ENCODE results near the gene EVL. TPM values are rescaled to one million over a fixed set of nuclear protein-coding genes. Genes with fewer than 3 reads are reported as not detected.
A peak's percentile ranks its signal among the peaks of the same experiment; 100 is the strongest.

The EVL gene
- polyA plus RNA-seq, 2 of the 4 experiments (the other 2 are of a cell fraction) = 14.8 to 32.9 TPM

DNA sequence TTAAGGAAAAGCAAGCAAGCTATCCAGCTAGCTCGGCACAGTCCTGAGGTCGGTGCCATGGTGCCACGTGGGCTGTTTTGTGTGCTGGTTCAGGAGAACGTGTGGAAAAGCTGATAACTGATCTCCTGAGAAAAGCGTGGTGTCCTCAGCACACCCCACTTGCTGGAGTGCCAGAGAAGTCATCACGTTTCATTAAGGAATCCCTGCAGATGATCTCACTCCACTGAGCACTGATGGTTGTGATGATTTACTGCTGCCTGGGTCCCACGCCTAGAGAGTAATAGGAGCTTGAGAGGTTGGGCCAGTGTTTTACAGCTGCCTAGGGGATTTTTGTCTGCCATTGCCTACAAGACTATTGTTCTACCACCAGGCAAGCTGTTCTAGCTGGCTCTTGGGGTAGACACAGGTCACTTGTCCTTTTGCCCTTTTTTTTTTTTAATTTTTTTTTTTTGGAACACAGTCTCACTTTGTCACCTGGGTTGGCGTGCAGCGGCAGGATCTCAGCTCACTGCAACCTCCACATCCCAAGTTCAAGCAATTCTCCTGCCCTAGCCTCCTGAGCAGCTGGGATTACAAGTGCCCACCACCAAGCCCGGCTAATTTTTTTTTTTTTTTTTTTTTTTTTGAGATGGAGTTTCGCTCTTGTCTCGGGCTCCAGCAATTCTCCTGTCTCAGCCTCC, 42.3 kb upstream of the EVL start:
- ChIA-PET CTCF (interaction anchor here (0.5 to 2.3 kb wide), 6 partner anchors 11 to 86 kb away, joined by 3 to 10 read pairs (median 6); no protein-coding TSS in a partner anchor), POLR2A (no interaction called here)
- ATAC-seq = no peak
- Histone ChIP-seq H3K27ac (peak overlapping the region in 1 of 2 experiments; percentile 27; a peak in 2 of 6 replicates), H3K4me1 (peaks cover 42% of the 10 kb centered on the region), H3K9me3 (no peaks in the 10 kb centered on the region), H3K4me3 (no peak overlapping the region), H3K4me2 (no peak overlapping the region)
- no peak for FAIRE-seq
- 87% methylated on average over 11 of the region's 12 CpGs for WGBS (ENCODE audit: missing lambda C conversion rate)
- TF ChIP-seq TFCP2L1 (CRISPR knock-in tag; IDR thresholded peaks at IDR 0.05) = no peak
- TF ChIP-seq EHF (CRISPR knock-in tag; IDR thresholded peaks at IDR 0.05) = no peak
- TF ChIP-seq JUNB (IDR thresholded peaks at IDR 0.05) = no peak
- TF ChIP-seq, protein P1, sequence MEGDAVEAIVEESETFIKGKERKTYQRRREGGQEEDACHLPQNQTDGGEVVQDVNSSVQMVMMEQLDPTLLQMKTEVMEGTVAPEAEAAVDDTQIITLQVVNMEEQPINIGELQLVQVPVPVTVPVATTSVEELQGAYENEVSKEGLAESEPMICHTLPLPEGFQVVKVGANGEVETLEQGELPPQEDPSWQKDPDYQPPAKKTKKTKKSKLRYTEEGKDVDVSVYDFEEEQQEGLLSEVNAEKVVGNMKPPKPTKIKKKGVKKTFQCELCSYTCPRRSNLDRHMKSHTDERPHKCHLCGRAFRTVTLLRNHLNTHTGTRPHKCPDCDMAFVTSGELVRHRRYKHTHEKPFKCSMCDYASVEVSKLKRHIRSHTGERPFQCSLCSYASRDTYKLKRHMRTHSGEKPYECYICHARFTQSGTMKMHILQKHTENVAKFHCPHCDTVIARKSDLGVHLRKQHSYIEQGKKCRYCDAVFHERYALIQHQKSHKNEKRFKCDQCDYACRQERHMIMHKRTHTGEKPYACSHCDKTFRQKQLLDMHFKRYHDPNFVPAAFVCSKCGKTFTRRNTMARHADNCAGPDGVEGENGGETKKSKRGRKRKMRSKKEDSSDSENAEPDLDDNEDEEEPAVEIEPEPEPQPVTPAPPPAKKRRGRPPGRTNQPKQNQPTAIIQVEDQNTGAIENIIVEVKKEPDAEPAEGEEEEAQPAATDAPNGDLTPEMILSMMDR (IDR thresholded peaks at IDR 0.05) = no peak
- no peak for TF ChIP-seq HOXB5 (CRISPR knock-in tag; IDR thresholded peaks at IDR 0.05)
- no peak for TF ChIP-seq FOXS1 (CRISPR knock-in tag; IDR thresholded peaks at IDR 0.05)
- TF ChIP-seq KDM1A (IDR thresholded peaks at IDR 0.05; ENCODE audit: low read depth) = no peak
- TF ChIP-seq EHMT2 (IDR thresholded peaks at IDR 0.05; ENCODE audit: low read depth) = no peak
- DNase-seq (ENCODE audit: low read depth in 1 of 2, low spot score in 1 of 2) = no peak

DNA sequence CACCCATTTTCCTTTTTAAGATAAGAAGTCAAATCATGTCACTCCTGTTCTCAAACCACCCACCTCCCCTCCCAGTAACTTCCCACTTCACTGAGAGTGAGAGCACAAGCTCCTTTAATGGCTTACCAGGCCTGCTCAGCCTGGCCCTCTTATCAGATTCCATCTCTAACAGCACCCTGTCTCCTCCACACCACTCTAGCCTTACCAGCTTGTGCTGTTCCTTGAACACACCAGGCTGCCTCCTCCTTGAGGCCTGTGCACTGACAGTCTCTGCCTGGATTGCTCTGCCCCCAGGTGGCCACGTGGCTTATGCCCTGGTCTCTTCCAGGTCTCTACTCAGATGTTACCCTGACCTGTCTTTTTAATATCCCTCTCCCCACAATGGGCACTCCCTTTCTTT, 40.1 kb upstream of the EVL start:
- H3K4me3 ChIP-seq = no peak overlapping the region
- DNase-seq (ENCODE audit: low read depth in 1 of 2, low spot score in 1 of 2) (peak; percentile 49 to 73), ATAC-seq (peak; percentile 94 to 95), FAIRE-seq (no peak)
- 11% methylated on average over 1 of the region's 1 CpG for WGBS (ENCODE audit: missing lambda C conversion rate)
- H3K4me2 ChIP-seq = peak overlapping the region; percentile 11; the same call in 1 of the 3 replicates
- peak overlapping the region; percentile 45 to 67; a peak in 4 of 6 replicates for H3K27ac ChIP-seq
- POLR2A ChIA-PET = interaction anchor here (0.6 kb wide), 1 partner anchor 289 kb away, joined by 5 read pairs; no protein-coding TSS in a partner anchor
- H3K4me1 ChIP-seq = peaks cover 41% of the 10 kb centered on the region
- CTCF ChIA-PET = interaction anchor here (0.7 to 3.9 kb wide), 26 partner anchors 8 to 266 kb away, joined by 3 to 73 read pairs (median 4); no protein-coding TSS in a partner anchor
- no peaks in the 10 kb centered on the region for H3K9me3 ChIP-seq
- TF ChIP-seq SMC3 (IDR thresholded peaks at IDR 0.05) = peak; percentile 69
- TF ChIP-seq, protein P1 (IDR thresholded peaks at IDR 0.05) = peak; percentile 62
- no peak for TF ChIP-seq CHD2 (IDR thresholded peaks at IDR 0.05; ENCODE audit: low read length, partially characterized antibody)
- no peak for TF ChIP-seq NFE2L2 (conservative IDR thresholded peaks at IDR 0.05; ENCODE audit: low read length)
- no peak for TF ChIP-seq TFCP2L1 (CRISPR knock-in tag; IDR thresholded peaks at IDR 0.05)
- TF ChIP-seq, protein P2, sequence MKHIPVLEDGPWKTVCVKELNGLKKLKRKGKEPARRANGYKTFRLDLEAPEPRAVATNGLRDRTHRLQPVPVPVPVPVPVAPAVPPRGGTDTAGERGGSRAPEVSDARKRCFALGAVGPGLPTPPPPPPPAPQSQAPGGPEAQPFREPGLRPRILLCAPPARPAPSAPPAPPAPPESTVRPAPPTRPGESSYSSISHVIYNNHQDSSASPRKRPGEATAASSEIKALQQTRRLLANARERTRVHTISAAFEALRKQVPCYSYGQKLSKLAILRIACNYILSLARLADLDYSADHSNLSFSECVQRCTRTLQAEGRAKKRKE (CRISPR knock-in tag; IDR thresholded peaks at IDR 0.05; ENCODE audit: low read depth) = no peak
- TF ChIP-seq MAFK (IDR thresholded peaks at IDR 0.05; ENCODE audit: partially characterized antibody) = no peak
- TF ChIP-seq, protein P3, sequence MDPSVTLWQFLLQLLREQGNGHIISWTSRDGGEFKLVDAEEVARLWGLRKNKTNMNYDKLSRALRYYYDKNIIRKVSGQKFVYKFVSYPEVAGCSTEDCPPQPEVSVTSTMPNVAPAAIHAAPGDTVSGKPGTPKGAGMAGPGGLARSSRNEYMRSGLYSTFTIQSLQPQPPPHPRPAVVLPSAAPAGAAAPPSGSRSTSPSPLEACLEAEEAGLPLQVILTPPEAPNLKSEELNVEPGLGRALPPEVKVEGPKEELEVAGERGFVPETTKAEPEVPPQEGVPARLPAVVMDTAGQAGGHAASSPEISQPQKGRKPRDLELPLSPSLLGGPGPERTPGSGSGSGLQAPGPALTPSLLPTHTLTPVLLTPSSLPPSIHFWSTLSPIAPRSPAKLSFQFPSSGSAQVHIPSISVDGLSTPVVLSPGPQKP (IDR thresholded peaks at IDR 0.05; ENCODE audit: low read depth, low read length) = no peak
- no peak for TF ChIP-seq HEYL (CRISPR knock-in tag; IDR thresholded peaks at IDR 0.05)
- no peak for TF ChIP-seq BHLHE40 (IDR thresholded peaks at IDR 0.05; ENCODE audit: low read depth, low read length)
- no peak for TF ChIP-seq HDAC2 (IDR thresholded peaks at IDR 0.05)
- no peak for TF ChIP-seq CEBPB (IDR thresholded peaks at IDR 0.05)
- TF ChIP-seq, protein P4, sequence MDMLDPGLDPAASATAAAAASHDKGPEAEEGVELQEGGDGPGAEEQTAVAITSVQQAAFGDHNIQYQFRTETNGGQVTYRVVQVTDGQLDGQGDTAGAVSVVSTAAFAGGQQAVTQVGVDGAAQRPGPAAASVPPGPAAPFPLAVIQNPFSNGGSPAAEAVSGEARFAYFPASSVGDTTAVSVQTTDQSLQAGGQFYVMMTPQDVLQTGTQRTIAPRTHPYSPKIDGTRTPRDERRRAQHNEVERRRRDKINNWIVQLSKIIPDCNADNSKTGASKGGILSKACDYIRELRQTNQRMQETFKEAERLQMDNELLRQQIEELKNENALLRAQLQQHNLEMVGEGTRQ (IDR thresholded peaks at IDR 0.05) = no peak
- no peak for TF ChIP-seq POLR2A (IDR thresholded peaks at IDR 0.05; ENCODE audit: low read length)
- TF ChIP-seq CHD4 (IDR thresholded peaks at IDR 0.05; ENCODE audit: borderline replicate concordance) = no peak
- TF ChIP-seq RNF2 (IDR thresholded peaks at IDR 0.05; ENCODE audit: borderline replicate concordance, low read depth) = no peak
- TF ChIP-seq ZSCAN20 (CRISPR knock-in tag; IDR thresholded peaks at IDR 0.05) = no peak
- TF ChIP-seq PHF8 (IDR thresholded peaks at IDR 0.05; ENCODE audit: borderline replicate concordance, low read depth) = no peak
- TF ChIP-seq RARB (CRISPR knock-in tag; IDR thresholded peaks at IDR 0.05) = no peak
- TF ChIP-seq, protein P5, sequence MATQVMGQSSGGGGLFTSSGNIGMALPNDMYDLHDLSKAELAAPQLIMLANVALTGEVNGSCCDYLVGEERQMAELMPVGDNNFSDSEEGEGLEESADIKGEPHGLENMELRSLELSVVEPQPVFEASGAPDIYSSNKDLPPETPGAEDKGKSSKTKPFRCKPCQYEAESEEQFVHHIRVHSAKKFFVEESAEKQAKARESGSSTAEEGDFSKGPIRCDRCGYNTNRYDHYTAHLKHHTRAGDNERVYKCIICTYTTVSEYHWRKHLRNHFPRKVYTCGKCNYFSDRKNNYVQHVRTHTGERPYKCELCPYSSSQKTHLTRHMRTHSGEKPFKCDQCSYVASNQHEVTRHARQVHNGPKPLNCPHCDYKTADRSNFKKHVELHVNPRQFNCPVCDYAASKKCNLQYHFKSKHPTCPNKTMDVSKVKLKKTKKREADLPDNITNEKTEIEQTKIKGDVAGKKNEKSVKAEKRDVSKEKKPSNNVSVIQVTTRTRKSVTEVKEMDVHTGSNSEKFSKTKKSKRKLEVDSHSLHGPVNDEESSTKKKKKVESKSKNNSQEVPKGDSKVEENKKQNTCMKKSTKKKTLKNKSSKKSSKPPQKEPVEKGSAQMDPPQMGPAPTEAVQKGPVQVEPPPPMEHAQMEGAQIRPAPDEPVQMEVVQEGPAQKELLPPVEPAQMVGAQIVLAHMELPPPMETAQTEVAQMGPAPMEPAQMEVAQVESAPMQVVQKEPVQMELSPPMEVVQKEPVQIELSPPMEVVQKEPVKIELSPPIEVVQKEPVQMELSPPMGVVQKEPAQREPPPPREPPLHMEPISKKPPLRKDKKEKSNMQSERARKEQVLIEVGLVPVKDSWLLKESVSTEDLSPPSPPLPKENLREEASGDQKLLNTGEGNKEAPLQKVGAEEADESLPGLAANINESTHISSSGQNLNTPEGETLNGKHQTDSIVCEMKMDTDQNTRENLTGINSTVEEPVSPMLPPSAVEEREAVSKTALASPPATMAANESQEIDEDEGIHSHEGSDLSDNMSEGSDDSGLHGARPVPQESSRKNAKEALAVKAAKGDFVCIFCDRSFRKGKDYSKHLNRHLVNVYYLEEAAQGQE (IDR thresholded peaks at IDR 0.05) = no peak
- no peak for TF ChIP-seq KDM1A (IDR thresholded peaks at IDR 0.05; ENCODE audit: low read depth)
